ENCODE results near the gene ZBP1.

The ZBP1 gene

DNA sequence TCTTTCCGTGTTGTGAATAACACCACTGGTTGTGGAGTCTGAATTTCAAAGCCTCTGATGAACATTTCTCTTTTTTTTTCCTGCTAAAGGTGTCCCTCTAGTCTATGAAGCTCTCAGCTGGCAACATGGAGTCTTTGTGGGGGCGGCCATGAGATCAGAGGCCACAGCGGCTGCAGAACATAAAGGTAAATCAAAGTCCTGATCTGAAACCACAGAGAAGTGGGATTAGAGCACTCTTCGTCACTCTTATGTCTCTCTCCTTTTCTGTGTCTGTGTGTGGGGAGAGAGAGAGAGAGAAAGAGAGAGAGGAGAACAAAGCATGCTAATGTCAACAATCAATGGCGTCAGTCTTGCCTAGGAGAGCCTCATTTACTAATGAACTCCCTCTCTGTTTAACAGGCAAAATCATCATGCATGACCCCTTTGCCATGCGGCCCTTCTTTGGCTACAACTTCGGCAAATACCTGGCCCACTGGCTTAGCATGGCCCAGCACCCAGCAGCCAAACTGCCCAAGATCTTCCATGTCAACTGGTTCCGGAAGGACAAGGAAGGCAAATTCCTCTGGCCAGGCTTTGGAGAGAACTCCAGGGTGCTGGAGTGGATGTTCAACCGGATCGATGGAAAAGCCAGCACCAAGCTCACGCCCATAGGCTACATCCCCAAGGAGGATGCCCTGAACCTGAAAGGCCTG is 55.1 kb downstream of the ZBP1 start:
- Histone ChIP-seq H3K18ac (ENCODE audit: low read length) (no peak overlapping the region), H3K79me2 (ENCODE audit: control insufficient read depth, insufficient read depth, low read length) (no peaks in the 10 kb centered on the region), H2AK5ac (ENCODE audit: low read length) (no peak overlapping the region), H3K27me3 (ENCODE audit: insufficient read depth, low read length, poor library complexity) (no peaks in the 10 kb centered on the region), H3K36me3 (ENCODE audit: control insufficient read depth, insufficient read depth, low read length) (no peaks in the 10 kb centered on the region), H3K23ac (ENCODE audit: low read length) (no peak overlapping the region), H3K79me1 (ENCODE audit: low read length) (no peaks in the 10 kb centered on the region), H3K27ac (ENCODE audit: low read depth, low read length) (no peak overlapping the region), H2BK5ac (ENCODE audit: low read length) (no peak overlapping the region), H2BK120ac (ENCODE audit: low read depth, low read length) (no peak overlapping the region), H4K5ac (ENCODE audit: low read length) (no peak overlapping the region), H3K4me3 (ENCODE audit: low read length) (no peak overlapping the region), H3K4ac (ENCODE audit: low read depth, low read length) (no peak overlapping the region), H3K56ac (ENCODE audit: low read length) (no peak overlapping the region), H3K9ac (ENCODE audit: low read length) (no peak overlapping the region), H2BK15ac (replicated peaks; ENCODE audit: low read depth) (no peak overlapping the region), H3K4me2 (ENCODE audit: low read length) (no peak overlapping the region), H4K8ac (ENCODE audit: low read depth, low read length) (no peak overlapping the region), H3K4me1 (ENCODE audit: control insufficient read depth, low read depth, low read length) (no peaks in the 10 kb centered on the region)
- WGBS (ENCODE audit: extremely low coverage, insufficient coverage, low lambda C conversion rate), result no CpG with 5 or more reads among the region's 11 CpGs
- DNase-seq, result no peak

DNA sequence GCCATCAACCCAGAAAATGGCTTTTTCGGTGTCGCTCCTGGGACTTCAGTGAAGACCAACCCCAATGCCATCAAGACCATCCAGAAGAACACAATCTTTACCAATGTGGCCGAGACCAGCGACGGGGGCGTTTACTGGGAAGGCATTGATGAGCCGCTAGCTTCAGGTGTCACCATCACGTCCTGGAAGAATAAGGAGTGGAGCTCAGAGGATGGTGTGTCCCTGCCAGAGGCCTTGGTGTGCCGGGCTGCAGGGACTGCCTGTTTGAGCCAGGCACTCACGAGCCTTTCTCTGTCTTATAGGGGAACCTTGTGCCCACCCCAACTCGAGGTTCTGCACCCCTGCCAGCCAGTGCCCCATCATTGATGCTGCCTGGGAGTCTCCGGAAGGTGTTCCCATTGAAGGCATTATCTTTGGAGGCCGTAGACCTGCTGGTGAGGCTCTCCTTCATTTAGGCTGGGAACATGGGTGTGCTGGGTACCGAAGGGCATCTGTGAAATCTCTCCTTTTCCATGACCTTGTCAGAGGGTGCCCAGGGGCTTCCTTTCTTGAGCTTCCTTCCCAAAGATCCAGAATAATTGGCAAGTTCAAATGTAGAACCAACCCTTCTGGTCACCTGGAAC is 55.9 kb downstream of the ZBP1 start:
- WGBS (ENCODE audit: extremely low coverage, insufficient coverage, low lambda C conversion rate), result no CpG with 5 or more reads among the region's 14 CpGs
- Histone ChIP-seq H4K5ac (ENCODE audit: low read length) (no peak overlapping the region), H3K79me1 (ENCODE audit: low read length) (no peaks in the 10 kb centered on the region), H3K9ac (ENCODE audit: low read length) (no peak overlapping the region), H3K27ac (ENCODE audit: low read depth, low read length) (no peak overlapping the region), H3K79me2 (ENCODE audit: control insufficient read depth, insufficient read depth, low read length) (no peaks in the 10 kb centered on the region), H4K8ac (ENCODE audit: low read depth, low read length) (no peak overlapping the region), H3K18ac (ENCODE audit: low read length) (no peak overlapping the region), H3K4ac (ENCODE audit: low read depth, low read length) (no peak overlapping the region), H3K27me3 (ENCODE audit: insufficient read depth, low read length, poor library complexity) (no peaks in the 10 kb centered on the region), H3K4me2 (ENCODE audit: low read length) (no peak overlapping the region), H3K23ac (ENCODE audit: low read length) (no peak overlapping the region), H2BK120ac (ENCODE audit: low read depth, low read length) (no peak overlapping the region), H2AK5ac (ENCODE audit: low read length) (no peak overlapping the region), H2BK15ac (replicated peaks; ENCODE audit: low read depth) (no peak overlapping the region), H2BK5ac (ENCODE audit: low read length) (no peak overlapping the region), H3K56ac (ENCODE audit: low read length) (no peak overlapping the region), H3K4me3 (ENCODE audit: low read length) (no peak overlapping the region), H3K36me3 (ENCODE audit: control insufficient read depth, insufficient read depth, low read length) (no peaks in the 10 kb centered on the region), H3K4me1 (ENCODE audit: control insufficient read depth, low read depth, low read length) (no peaks in the 10 kb centered on the region)
- DNase-seq, result no peak

- Histone ChIP-seq H3K18ac (ENCODE audit: low read length) (no peak overlapping the region), H3K4me1 (ENCODE audit: control insufficient read depth, low read depth, low read length) (no peaks in the 10 kb centered on the region), H2AK5ac (ENCODE audit: low read length) (no peak overlapping the region), H3K27ac (ENCODE audit: low read depth, low read length) (no peak overlapping the region), H2BK15ac (replicated peaks; ENCODE audit: low read depth) (no peak overlapping the region), H3K4ac (ENCODE audit: low read depth, low read length) (no peak overlapping the region), H2BK5ac (ENCODE audit: low read length) (no peak overlapping the region), H3K79me2 (ENCODE audit: control insufficient read depth, insufficient read depth, low read length) (no peaks in the 10 kb centered on the region), H3K79me1 (ENCODE audit: low read length) (no peaks in the 10 kb centered on the region), H3K4me3 (ENCODE audit: low read length) (no peak overlapping the region), H3K27me3 (ENCODE audit: insufficient read depth, low read length, poor library complexity) (no peaks in the 10 kb centered on the region), H3K23ac (ENCODE audit: low read length) (no peak overlapping the region), H3K9ac (ENCODE audit: low read length) (no peak overlapping the region), H3K56ac (ENCODE audit: low read length) (no peak overlapping the region), H3K4me2 (ENCODE audit: low read length) (no peak overlapping the region), H3K36me3 (ENCODE audit: control insufficient read depth, insufficient read depth, low read length) (no peaks in the 10 kb centered on the region), H4K5ac (ENCODE audit: low read length) (no peak overlapping the region), H4K8ac (ENCODE audit: low read depth, low read length) (no peak overlapping the region), H2BK120ac (ENCODE audit: low read depth, low read length) (no peak overlapping the region)
- no CpG with 5 or more reads among the region's 12 CpGs for WGBS (ENCODE audit: extremely low coverage, insufficient coverage, low lambda C conversion rate)
- no peak for DNase-seq
These were observed 56.7 kb downstream of the ZBP1 start for GRCh38 chr20:57563522-57563921.

DNA sequence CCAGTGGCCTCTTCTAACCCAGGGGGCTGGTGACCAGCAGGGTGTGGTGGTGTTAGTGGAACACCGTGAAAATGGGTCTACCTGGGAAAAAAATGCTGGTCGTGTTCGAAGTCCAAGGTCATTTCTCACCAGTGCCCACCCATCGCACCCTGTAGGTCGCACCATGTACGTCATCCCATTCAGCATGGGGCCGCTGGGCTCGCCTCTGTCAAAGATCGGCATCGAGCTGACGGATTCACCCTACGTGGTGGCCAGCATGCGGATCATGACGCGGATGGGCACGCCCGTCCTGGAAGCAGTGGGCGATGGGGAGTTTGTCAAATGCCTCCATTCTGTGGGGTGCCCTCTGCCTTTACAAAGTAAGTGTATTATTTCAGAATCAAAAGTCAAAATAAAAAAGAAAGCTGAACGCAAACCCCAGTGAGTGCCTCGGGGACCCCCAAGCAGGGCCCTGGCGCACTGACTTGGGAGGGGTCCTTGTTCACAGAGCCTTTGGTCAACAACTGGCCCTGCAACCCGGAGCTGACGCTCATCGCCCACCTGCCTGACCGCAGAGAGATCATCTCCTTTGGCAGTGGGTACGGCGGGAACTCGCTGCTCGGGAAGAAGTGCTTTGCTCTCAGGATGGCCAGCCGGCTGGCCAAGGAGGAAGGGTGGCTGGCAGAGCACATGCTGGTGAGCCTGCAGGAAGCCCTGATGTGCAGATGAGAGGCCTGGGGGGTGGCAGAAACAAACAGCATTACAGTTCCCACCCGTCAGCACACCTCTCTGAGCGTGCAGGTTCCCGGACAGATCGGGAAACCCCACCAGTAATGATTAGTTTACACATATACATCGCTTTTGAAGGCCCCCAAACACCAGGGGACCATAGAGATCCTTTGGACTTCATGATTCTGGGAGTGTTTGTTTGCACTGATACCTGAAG is 57.4 kb downstream of the ZBP1 start:
- no peak for DNase-seq
- Histone ChIP-seq H3K27ac (ENCODE audit: low read depth, low read length) (no peak overlapping the region), H3K79me1 (ENCODE audit: low read length) (no peaks in the 10 kb centered on the region), H2BK15ac (replicated peaks; ENCODE audit: low read depth) (no peak overlapping the region), H4K8ac (ENCODE audit: low read depth, low read length) (no peak overlapping the region), H3K4me2 (ENCODE audit: low read length) (no peak overlapping the region), H2AK5ac (ENCODE audit: low read length) (no peak overlapping the region), H3K4me1 (ENCODE audit: control insufficient read depth, low read depth, low read length) (no peaks in the 10 kb centered on the region), H3K79me2 (ENCODE audit: control insufficient read depth, insufficient read depth, low read length) (no peaks in the 10 kb centered on the region), H3K18ac (ENCODE audit: low read length) (no peak overlapping the region), H3K27me3 (ENCODE audit: insufficient read depth, low read length, poor library complexity) (no peaks in the 10 kb centered on the region), H3K4ac (ENCODE audit: low read depth, low read length) (no peak overlapping the region), H3K4me3 (ENCODE audit: low read length) (no peak overlapping the region), H3K23ac (ENCODE audit: low read length) (no peak overlapping the region), H3K36me3 (ENCODE audit: control insufficient read depth, insufficient read depth, low read length) (no peaks in the 10 kb centered on the region), H2BK5ac (ENCODE audit: low read length) (no peak overlapping the region), H4K5ac (ENCODE audit: low read length) (no peak overlapping the region), H3K56ac (ENCODE audit: low read length) (no peak overlapping the region), H3K9ac (ENCODE audit: low read length) (no peak overlapping the region), H2BK120ac (ENCODE audit: low read depth, low read length) (no peak overlapping the region)
- WGBS (ENCODE audit: extremely low coverage, insufficient coverage, low lambda C conversion rate), result no CpG with 5 or more reads among the region's 35 CpGs

GRCh38 chr20:57561356-57562279 is 58.6 kb downstream of the ZBP1 start:
- Histone ChIP-seq H3K18ac (ENCODE audit: low read length) (no peak overlapping the region), H3K23ac (ENCODE audit: low read length) (peak overlapping the region; percentile 39), H3K4me3 (ENCODE audit: low read length) (no peak overlapping the region), H3K79me2 (ENCODE audit: control insufficient read depth, insufficient read depth, low read length) (no peaks in the 10 kb centered on the region), H3K79me1 (ENCODE audit: low read length) (no peaks in the 10 kb centered on the region), H3K27ac (ENCODE audit: low read depth, low read length) (no peak overlapping the region), H2BK120ac (ENCODE audit: low read depth, low read length) (no peak overlapping the region), H3K56ac (ENCODE audit: low read length) (no peak overlapping the region), H3K4ac (ENCODE audit: low read depth, low read length) (no peak overlapping the region), H2BK5ac (ENCODE audit: low read length) (no peak overlapping the region), H3K36me3 (ENCODE audit: control insufficient read depth, insufficient read depth, low read length) (no peaks in the 10 kb centered on the region), H2AK5ac (ENCODE audit: low read length) (no peak overlapping the region), H4K5ac (ENCODE audit: low read length) (no peak overlapping the region), H2BK15ac (replicated peaks; ENCODE audit: low read depth) (no peak overlapping the region), H3K9ac (ENCODE audit: low read length) (no peak overlapping the region), H3K4me2 (ENCODE audit: low read length) (no peak overlapping the region), H4K8ac (ENCODE audit: low read depth, low read length) (no peak overlapping the region), H3K4me1 (ENCODE audit: control insufficient read depth, low read depth, low read length) (no peaks in the 10 kb centered on the region), H3K27me3 (ENCODE audit: insufficient read depth, low read length, poor library complexity) (no peaks in the 10 kb centered on the region)
- DNase-seq, result no peak
- WGBS (ENCODE audit: extremely low coverage, insufficient coverage, low lambda C conversion rate), result no CpG with 5 or more reads among the region's 24 CpGs
